ENCODE measurements around the gene BOLA1. TPM values are rescaled to one million over a fixed set of nuclear protein-coding genes. Genes with fewer than 3 reads are reported as not detected.

BOLA1 gene
- total RNA-seq, 1 experiment from 2014 or later = 20.4 TPM

DNA sequence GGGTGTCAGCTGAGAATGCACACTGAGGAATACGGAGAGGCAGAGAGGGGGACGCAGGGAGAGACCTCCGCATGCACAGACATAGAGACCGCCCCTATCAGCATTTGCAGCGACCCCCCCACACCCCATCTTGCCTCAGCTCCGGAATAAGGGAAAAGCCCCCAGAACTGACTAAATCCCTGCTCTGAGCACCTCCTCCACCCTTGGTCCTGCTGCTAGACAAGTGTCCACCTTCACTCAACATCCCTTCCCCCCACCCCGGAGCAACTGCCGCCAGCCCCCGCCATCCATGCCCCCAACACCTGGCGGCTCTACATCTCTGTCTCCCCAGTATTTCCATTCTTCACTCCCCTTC is 17.5 kb downstream of the BOLA1 start:
- intact Hi-C loops (cut with micrococcal nuclease) = no loop called here
- Histone ChIP-seq H3K4me3 (replicated peaks in 1 of 2; ENCODE audit: low read depth in 1 of 2, low read length in 2 of 2) (no peak overlapping the region), H4K20me1 (ENCODE audit: insufficient read depth) (no peaks in the 10 kb centered on the region), H3K27ac (ENCODE audit: low read depth, low read length) (no peak overlapping the region), H3K79me2 (ENCODE audit: insufficient read depth, low read length) (no peaks in the 10 kb centered on the region), H3K4me2 (ENCODE audit: low read length) (no peak overlapping the region), H3K9me2 (ENCODE audit: insufficient read depth) (no peaks in the 10 kb centered on the region), H3K4me1 (ENCODE audit: control insufficient read depth in 1 of 2, insufficient read depth in 2 of 2, low read length in 2 of 2) (no peaks in the 10 kb centered on the region), H3K36me3 (ENCODE audit: control insufficient read depth in 1 of 2, insufficient read depth in 2 of 2, low read length in 2 of 2) (no peaks in the 10 kb centered on the region), H3K9ac (ENCODE audit: low read length) (no peak overlapping the region), H3K27me3 (ENCODE audit: insufficient read depth, low read length) (no peaks in the 10 kb centered on the region), H3K9me3 (ENCODE audit: control insufficient read depth in 1 of 2, insufficient read depth in 1 of 2, low read depth in 1 of 2, low read length in 2 of 2) (no peaks in the 10 kb centered on the region), H2AFZ (ENCODE audit: low read depth, low read length, poor library complexity, severe bottlenecking) (no peak overlapping the region)
- BruUV-seq (replicated peaks) = no TSS peak
- DNase-seq (ENCODE audit: low read depth, low spot score) (no peak), ATAC-seq (no peak)
- TF ChIP-seq EZH2phosphoT487 (IDR thresholded peaks at IDR 0.05; ENCODE audit: borderline replicate concordance) (no peak), ELF1 (IDR thresholded peaks at IDR 0.05; ENCODE audit: borderline replicate concordance, low read depth) (no peak), TCF7L2 (IDR thresholded peaks at IDR 0.05; ENCODE audit: borderline replicate concordance, extremely low read depth, insufficient read depth, insufficient read length) (no peak), RAD21 (IDR thresholded peaks at IDR 0.05; ENCODE audit: low read depth) (no peak), YY1 (IDR thresholded peaks at IDR 0.05; ENCODE audit: extremely low read depth, insufficient replicate concordance, low read depth, low read length) (no peak), SIN3A (IDR thresholded peaks at IDR 0.05; ENCODE audit: low read depth) (no peak), FOSL1 (IDR thresholded peaks at IDR 0.05; ENCODE audit: low read depth) (no peak), POLR2A (IDR thresholded peaks at IDR 0.05; ENCODE audit: borderline replicate concordance, extremely low read depth, insufficient read depth, insufficient read length) (no peak), ZFX (IDR thresholded peaks at IDR 0.05) (no peak), POLR2AphosphoS5 (IDR thresholded peaks at IDR 0.05; ENCODE audit: low read depth, low read length) (no peak), EZH2 (IDR thresholded peaks at IDR 0.05) (no peak), CEBPB (IDR thresholded peaks at IDR 0.05; ENCODE audit: low read depth) (no peak), SRF (IDR thresholded peaks at IDR 0.05; ENCODE audit: low read depth) (no peak), SP1 (IDR thresholded peaks at IDR 0.05; ENCODE audit: low read depth) (no peak)
- TF ChIP-seq, protein P1, sequence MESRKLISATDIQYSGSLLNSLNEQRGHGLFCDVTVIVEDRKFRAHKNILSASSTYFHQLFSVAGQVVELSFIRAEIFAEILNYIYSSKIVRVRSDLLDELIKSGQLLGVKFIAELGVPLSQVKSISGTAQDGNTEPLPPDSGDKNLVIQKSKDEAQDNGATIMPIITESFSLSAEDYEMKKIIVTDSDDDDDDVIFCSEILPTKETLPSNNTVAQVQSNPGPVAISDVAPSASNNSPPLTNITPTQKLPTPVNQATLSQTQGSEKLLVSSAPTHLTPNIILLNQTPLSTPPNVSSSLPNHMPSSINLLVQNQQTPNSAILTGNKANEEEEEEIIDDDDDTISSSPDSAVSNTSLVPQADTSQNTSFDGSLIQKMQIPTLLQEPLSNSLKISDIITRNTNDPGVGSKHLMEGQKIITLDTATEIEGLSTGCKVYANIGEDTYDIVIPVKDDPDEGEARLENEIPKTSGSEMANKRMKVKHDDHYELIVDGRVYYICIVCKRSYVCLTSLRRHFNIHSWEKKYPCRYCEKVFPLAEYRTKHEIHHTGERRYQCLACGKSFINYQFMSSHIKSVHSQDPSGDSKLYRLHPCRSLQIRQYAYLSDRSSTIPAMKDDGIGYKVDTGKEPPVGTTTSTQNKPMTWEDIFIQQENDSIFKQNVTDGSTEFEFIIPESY (IDR thresholded peaks at IDR 0.05; ENCODE audit: extremely low read depth, insufficient replicate concordance, low read length) = no peak
- TF ChIP-seq, protein P2, sequence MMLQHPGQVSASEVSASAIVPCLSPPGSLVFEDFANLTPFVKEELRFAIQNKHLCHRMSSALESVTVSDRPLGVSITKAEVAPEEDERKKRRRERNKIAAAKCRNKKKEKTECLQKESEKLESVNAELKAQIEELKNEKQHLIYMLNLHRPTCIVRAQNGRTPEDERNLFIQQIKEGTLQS (IDR thresholded peaks at IDR 0.05) = no peak
- TF ChIP-seq, protein P3, sequence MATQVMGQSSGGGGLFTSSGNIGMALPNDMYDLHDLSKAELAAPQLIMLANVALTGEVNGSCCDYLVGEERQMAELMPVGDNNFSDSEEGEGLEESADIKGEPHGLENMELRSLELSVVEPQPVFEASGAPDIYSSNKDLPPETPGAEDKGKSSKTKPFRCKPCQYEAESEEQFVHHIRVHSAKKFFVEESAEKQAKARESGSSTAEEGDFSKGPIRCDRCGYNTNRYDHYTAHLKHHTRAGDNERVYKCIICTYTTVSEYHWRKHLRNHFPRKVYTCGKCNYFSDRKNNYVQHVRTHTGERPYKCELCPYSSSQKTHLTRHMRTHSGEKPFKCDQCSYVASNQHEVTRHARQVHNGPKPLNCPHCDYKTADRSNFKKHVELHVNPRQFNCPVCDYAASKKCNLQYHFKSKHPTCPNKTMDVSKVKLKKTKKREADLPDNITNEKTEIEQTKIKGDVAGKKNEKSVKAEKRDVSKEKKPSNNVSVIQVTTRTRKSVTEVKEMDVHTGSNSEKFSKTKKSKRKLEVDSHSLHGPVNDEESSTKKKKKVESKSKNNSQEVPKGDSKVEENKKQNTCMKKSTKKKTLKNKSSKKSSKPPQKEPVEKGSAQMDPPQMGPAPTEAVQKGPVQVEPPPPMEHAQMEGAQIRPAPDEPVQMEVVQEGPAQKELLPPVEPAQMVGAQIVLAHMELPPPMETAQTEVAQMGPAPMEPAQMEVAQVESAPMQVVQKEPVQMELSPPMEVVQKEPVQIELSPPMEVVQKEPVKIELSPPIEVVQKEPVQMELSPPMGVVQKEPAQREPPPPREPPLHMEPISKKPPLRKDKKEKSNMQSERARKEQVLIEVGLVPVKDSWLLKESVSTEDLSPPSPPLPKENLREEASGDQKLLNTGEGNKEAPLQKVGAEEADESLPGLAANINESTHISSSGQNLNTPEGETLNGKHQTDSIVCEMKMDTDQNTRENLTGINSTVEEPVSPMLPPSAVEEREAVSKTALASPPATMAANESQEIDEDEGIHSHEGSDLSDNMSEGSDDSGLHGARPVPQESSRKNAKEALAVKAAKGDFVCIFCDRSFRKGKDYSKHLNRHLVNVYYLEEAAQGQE (IDR thresholded peaks at IDR 0.05; ENCODE audit: low read depth) = no peak
- TF ChIP-seq, protein P4, sequence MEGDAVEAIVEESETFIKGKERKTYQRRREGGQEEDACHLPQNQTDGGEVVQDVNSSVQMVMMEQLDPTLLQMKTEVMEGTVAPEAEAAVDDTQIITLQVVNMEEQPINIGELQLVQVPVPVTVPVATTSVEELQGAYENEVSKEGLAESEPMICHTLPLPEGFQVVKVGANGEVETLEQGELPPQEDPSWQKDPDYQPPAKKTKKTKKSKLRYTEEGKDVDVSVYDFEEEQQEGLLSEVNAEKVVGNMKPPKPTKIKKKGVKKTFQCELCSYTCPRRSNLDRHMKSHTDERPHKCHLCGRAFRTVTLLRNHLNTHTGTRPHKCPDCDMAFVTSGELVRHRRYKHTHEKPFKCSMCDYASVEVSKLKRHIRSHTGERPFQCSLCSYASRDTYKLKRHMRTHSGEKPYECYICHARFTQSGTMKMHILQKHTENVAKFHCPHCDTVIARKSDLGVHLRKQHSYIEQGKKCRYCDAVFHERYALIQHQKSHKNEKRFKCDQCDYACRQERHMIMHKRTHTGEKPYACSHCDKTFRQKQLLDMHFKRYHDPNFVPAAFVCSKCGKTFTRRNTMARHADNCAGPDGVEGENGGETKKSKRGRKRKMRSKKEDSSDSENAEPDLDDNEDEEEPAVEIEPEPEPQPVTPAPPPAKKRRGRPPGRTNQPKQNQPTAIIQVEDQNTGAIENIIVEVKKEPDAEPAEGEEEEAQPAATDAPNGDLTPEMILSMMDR (IDR thresholded peaks at IDR 0.05 in 2 of 3, conservative IDR thresholded peaks at IDR 0.05 in 1 of 3; ENCODE audit: borderline replicate concordance in 1 of 3, insufficient read depth in 1 of 3, low read depth in 2 of 3, low read length in 2 of 3) = no peak
- TF ChIP-seq, protein P5, sequence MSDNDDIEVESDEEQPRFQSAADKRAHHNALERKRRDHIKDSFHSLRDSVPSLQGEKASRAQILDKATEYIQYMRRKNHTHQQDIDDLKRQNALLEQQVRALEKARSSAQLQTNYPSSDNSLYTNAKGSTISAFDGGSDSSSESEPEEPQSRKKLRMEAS (IDR thresholded peaks at IDR 0.05) = no peak
- ChIA-PET RAD21 (ENCODE audit: low non-redundant PET in 1 of 2, low total read pairs in 2 of 2, uncharacterized antibody in 2 of 2, unreplicated experiment in 2 of 2) (no interaction called here), POLR2A (no interaction called here), CTCF (no interaction called here)

Measured in HCT116 (cell line).